ENCODE measurements around the gene DGKQ.

DNA sequence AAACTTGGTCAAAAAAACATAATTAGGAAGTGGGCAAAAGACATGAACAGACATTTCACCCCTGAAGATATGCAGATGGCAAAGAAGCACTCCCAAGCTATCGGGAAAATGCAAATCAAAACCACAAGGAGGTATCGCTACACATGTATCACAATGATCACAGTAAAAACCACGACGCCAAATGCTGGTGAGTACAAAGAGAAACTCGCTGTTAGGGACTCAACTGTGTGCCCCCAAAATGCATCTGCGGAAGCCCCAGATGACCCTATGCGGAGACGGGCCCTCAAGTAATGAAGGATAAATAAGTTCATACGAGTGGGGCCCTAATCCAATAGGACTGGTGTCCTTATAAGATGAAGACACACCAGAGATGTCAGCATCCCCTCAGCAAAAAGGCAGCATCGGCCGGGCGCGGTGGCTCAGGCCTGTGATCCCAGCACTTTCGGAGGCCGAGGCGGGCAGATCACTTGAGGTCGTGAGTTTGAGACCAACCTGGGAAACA is 51.5 kb downstream of the DGKQ start:
- TF ChIP-seq, protein P1, sequence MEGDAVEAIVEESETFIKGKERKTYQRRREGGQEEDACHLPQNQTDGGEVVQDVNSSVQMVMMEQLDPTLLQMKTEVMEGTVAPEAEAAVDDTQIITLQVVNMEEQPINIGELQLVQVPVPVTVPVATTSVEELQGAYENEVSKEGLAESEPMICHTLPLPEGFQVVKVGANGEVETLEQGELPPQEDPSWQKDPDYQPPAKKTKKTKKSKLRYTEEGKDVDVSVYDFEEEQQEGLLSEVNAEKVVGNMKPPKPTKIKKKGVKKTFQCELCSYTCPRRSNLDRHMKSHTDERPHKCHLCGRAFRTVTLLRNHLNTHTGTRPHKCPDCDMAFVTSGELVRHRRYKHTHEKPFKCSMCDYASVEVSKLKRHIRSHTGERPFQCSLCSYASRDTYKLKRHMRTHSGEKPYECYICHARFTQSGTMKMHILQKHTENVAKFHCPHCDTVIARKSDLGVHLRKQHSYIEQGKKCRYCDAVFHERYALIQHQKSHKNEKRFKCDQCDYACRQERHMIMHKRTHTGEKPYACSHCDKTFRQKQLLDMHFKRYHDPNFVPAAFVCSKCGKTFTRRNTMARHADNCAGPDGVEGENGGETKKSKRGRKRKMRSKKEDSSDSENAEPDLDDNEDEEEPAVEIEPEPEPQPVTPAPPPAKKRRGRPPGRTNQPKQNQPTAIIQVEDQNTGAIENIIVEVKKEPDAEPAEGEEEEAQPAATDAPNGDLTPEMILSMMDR (IDR thresholded peaks at IDR 0.05): no peak
- TF ChIP-seq POLR2A (IDR thresholded peaks at IDR 0.05): no peak
